MM.1S (cell line): Measurements from ENCODE around the gene ENKUR.

ENCODE experiments used
- DNase-seq: peaks from one replicate; pipeline ENCODE4 v3.0.0-alpha.2; 2015
- H2AFZ ChIP-seq: fragments of 300-600 bp; sonication (generic); 2 replicates; pipeline ENCODE4 v1.6.0; 2016; ENCODE audit warnings: antibody characterized with exemption, low read length
- H3F3A ChIP-seq: fragments of 300-600 bp; sonication (generic); 2 replicates; pipeline ENCODE4 v1.6.1; 2016; ENCODE audit warnings: mild to moderate bottlenecking, antibody characterized with exemption, low read length, moderate library complexity, mixed read lengths; ENCODE audit not compliant: insufficient read depth
- H3K27ac ChIP-seq: fragments of 300-600 bp; sonication (generic); 2 replicates; pipeline ENCODE4 v1.5.1; 2016; ENCODE audit warnings: mild to moderate bottlenecking, low read length
- H3K27me3 ChIP-seq: fragments of 300-600 bp; sonication (generic); replicated peaks from 2 replicates; pipeline ENCODE4 v1.6.0; 2016; ENCODE audit warnings: low read length; ENCODE audit not compliant: insufficient read depth
- H3K36me3 ChIP-seq: fragments of 300-600 bp; sonication (generic); replicated peaks from 2 replicates; pipeline ENCODE4 v1.6.1; 2016; ENCODE audit warnings: mild to moderate bottlenecking, low read length, mixed read lengths; ENCODE audit not compliant: insufficient read depth
- H3K4me1 ChIP-seq: fragments of 300-600 bp; sonication (generic); 2 replicates; pipeline ENCODE4 v1.6.1; 2016; ENCODE audit warnings: low read length, mixed read lengths
- H3K4me2 ChIP-seq: fragments of 300-600 bp; sonication (generic); 2 replicates; pipeline ENCODE4 v1.6.0; 2016; ENCODE audit warnings: low read depth, low read length
- H3K4me3 ChIP-seq: fragments of 300-600 bp; sonication (generic); 2 replicates; pipeline ENCODE4 v1.5.1; 2016; ENCODE audit warnings: low read length, mixed read lengths
- H3K79me2 ChIP-seq: fragments of 300-600 bp; sonication (generic); 2 replicates; pipeline ENCODE4 v1.6.1; 2016; ENCODE audit warnings: mixed run types, low read length, mixed read lengths
- H3K9ac ChIP-seq: fragments of 300-600 bp; sonication (generic); 2 replicates; pipeline ENCODE4 v1.6.1; 2016; ENCODE audit warnings: low read length, mixed read lengths
- H3K9me2 ChIP-seq: fragments of 300-600 bp; sonication (generic); replicated peaks from 2 replicates; pipeline ENCODE4 v1.6.1; 2016; ENCODE audit warnings: mild to moderate bottlenecking, low read length, mixed read lengths; ENCODE audit not compliant: insufficient read depth
- H3K9me3 ChIP-seq: fragments of 300-600 bp; sonication (generic); replicated peaks from 2 replicates; pipeline ENCODE4 v1.6.1; 2016; ENCODE audit warnings: mild to moderate bottlenecking, low read length, mixed read lengths; ENCODE audit not compliant: insufficient read depth
- H4K20me1 ChIP-seq: fragments of 300-600 bp; sonication (generic); 2 replicates; pipeline ENCODE4 v1.6.1; 2016; ENCODE audit warnings: mild to moderate bottlenecking, low read length, moderate library complexity, mixed read lengths; ENCODE audit not compliant: insufficient read depth
- EZH2 ChIP-seq: fragments of 300-600 bp; sonication (generic); optimal IDR thresholded peaks from 2 replicates; pipeline ENCODE3; 2017; ENCODE audit warnings: low read depth, mild to moderate bottlenecking, antibody characterized with exemption, low read length, mixed read lengths
- EZH2phosphoT487 ChIP-seq: fragments of 300-600 bp; sonication (generic); IDR thresholded peaks from 2 replicates; pipeline ENCODE4 v1.6.1; 2018; ENCODE audit warnings: antibody characterized with exemption, low read length
- TF ChIP-seq, protein P1 (sequence below): fragments of 300-600 bp; sonication (generic); IDR thresholded peaks from 2 replicates; pipeline ENCODE4 v1.5.1; 2016; ENCODE audit warnings: antibody characterized with exemption, low read length, mixed read lengths

The ENKUR gene

DNA sequence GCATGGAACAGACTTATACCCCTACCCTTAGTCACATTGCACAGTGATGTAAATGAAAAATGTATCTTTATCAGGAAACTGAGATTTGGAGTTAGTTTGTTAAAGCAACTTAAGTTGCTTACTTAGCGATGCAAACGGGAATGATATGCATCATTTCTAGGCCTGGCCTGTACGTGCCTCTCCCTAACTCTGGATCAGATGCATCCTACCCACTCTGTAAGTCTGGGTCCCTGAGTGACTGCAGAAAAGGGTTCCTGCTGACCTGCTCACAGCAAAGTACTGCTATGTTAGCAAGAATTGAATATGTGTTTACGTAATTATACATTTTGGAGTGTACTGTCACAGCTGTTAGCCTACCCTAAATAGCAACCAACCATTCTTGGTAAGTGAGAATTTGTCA, 32.8 kb downstream of the ENKUR start:
- Histone ChIP-seq H2AFZ (no peak overlapping the region), H3K4me2 (no peak overlapping the region), H4K20me1 (no peaks in the 10 kb centered on the region), H3K4me3 (no peak overlapping the region), H3K27ac (no peak overlapping the region), H3K36me3 (no peaks in the 10 kb centered on the region), H3K9me3 (no peaks in the 10 kb centered on the region), H3F3A (no peaks in the 10 kb centered on the region; the same call in 1 of the 2 replicates), H3K79me2 (no peaks in the 10 kb centered on the region), H3K9ac (no peak overlapping the region), H3K27me3 (no peaks in the 10 kb centered on the region), H3K9me2 (no peaks in the 10 kb centered on the region), H3K4me1 (peaks cover 11% of the 10 kb centered on the region)
- no peak for TF ChIP-seq EZH2
- TF ChIP-seq EZH2phosphoT487, result no peak
- TF ChIP-seq, protein P1, sequence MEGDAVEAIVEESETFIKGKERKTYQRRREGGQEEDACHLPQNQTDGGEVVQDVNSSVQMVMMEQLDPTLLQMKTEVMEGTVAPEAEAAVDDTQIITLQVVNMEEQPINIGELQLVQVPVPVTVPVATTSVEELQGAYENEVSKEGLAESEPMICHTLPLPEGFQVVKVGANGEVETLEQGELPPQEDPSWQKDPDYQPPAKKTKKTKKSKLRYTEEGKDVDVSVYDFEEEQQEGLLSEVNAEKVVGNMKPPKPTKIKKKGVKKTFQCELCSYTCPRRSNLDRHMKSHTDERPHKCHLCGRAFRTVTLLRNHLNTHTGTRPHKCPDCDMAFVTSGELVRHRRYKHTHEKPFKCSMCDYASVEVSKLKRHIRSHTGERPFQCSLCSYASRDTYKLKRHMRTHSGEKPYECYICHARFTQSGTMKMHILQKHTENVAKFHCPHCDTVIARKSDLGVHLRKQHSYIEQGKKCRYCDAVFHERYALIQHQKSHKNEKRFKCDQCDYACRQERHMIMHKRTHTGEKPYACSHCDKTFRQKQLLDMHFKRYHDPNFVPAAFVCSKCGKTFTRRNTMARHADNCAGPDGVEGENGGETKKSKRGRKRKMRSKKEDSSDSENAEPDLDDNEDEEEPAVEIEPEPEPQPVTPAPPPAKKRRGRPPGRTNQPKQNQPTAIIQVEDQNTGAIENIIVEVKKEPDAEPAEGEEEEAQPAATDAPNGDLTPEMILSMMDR, result no peak
- no peak for DNase-seq

DNA sequence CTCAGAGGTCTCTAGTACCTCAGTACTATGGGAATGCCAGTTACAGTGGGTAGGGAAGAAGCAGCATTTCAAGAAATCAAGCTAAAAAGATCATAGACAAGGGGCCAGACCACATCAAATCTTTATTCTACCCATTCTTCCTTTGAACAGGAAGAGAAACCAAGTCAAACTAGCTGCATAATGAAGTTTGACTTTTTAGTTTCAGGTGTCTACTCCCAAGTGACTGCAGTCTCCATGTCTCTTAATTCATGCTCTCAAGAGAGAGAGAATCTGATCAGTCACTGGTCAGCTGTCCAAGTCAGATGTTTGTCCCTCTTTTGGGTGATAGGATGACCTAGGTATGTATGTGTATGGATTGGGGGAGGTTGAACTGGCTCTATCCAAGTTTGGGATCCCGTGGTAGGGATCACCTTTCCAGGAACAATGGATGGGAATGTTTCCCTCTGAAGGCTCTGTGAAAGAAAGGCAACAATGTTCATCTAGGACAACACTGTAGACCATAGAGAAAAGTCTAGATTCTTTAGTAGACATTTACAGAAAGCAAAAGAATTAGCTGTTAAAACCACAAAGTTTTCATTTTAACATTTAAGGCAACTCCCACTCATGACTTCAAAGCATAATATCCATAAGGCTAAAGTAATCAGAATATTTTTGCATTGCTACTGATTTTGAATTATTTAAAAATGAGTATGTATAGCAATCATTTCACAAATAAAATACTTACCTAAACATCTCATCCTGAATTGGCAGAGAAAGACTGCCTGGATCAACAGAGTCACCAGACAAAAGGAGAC, 33.4 kb downstream of the ENKUR start:
- H3K36me3 ChIP-seq, result no peaks in the 10 kb centered on the region
- no peaks in the 10 kb centered on the region for H3K79me2 ChIP-seq
- H4K20me1 ChIP-seq, result no peaks in the 10 kb centered on the region
- no peak overlapping the region for H3K4me3 ChIP-seq
- H2AFZ ChIP-seq, result peak overlapping the region; percentile 32; the same call in 1 of the 2 replicates
- no peak overlapping the region for H3K9ac ChIP-seq
- peak overlapping the region; percentile 22; the same call in 1 of the 2 replicates for H3K4me2 ChIP-seq
- no peaks in the 10 kb centered on the region for H3K9me2 ChIP-seq
- H3K4me1 ChIP-seq, result peaks cover 11% of the 10 kb centered on the region
- no peaks in the 10 kb centered on the region; the same call in 1 of the 2 replicates for H3F3A ChIP-seq
- TF ChIP-seq EZH2phosphoT487 (no peak), EZH2 (no peak)
- TF ChIP-seq, protein P1, result no peak
- H3K9me3 ChIP-seq, result no peaks in the 10 kb centered on the region
- H3K27me3 ChIP-seq, result no peaks in the 10 kb centered on the region
- DNase-seq, result no peak
- no peak overlapping the region for H3K27ac ChIP-seq

DNA sequence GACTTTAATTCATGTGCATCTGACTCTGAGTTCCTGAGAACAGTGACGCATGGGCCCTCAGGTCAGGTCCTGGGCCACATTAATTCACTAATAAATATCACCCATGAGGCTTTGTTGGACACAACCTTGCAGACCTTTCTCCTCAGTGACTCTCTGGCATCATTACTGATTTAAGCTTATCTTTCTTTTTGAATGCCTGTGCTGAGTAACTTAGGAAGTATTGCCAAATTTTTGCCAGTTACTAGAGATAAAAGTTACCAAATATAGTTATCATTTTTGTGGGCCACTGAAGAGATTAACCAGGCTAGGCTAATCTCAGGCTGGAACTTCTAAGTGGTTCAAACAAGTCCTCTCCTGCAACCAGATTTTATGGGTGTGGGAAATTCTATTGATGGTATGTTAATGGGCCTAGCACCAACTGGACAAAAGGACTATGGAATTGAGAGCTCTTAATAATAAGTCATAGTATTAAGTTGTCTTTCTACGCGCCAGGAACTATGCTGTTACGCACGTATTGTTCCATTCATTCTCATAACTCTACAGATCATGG, 34.7 kb downstream of the ENKUR start:
- no peak overlapping the region for H3K4me2 ChIP-seq
- TF ChIP-seq EZH2 (no peak), EZH2phosphoT487 (no peak)
- TF ChIP-seq, protein P1, result no peak
- H3K36me3 ChIP-seq, result no peaks in the 10 kb centered on the region
- no peak overlapping the region for H3K4me3 ChIP-seq
- H3K4me1 ChIP-seq, result peaks cover 11% of the 10 kb centered on the region
- H3K27ac ChIP-seq, result no peak overlapping the region
- H3K79me2 ChIP-seq, result no peaks in the 10 kb centered on the region
- no peaks in the 10 kb centered on the region; the same call in 1 of the 2 replicates for H3F3A ChIP-seq
- no peaks in the 10 kb centered on the region for H3K9me3 ChIP-seq
- no peaks in the 10 kb centered on the region for H3K27me3 ChIP-seq
- no peak overlapping the region for H2AFZ ChIP-seq
- H4K20me1 ChIP-seq, result no peaks in the 10 kb centered on the region
- no peak overlapping the region for H3K9ac ChIP-seq
- no peaks in the 10 kb centered on the region for H3K9me2 ChIP-seq
- DNase-seq, result no peak
